Choroid plexus epithelial cell (primary cell): ENCODE data around the gene DOCK10.

ENCODE experiments used
- DNase-seq: peaks from one replicate; pipeline ENCODE4 v3.0.0-alpha.2; 2010; ENCODE audit warnings: low read depth
- H3K4me3 ChIP-seq: 2 replicates; pipeline ENCODE4 v1.5.1; 2011; ENCODE audit warnings: low read depth, mild to moderate bottlenecking, control low read depth, low read length, moderate library complexity
- CTCF ChIP-seq: conservative IDR thresholded peaks from 2 replicates; pipeline ENCODE4 v1.5.1; 2011; ENCODE audit warnings: low read depth, mild to moderate bottlenecking, control low read depth, inconsistent platforms, low read length, moderate library complexity

Gene DOCK10

GRCh38 chr2:224958873-224959272 lies 83.4 kb downstream of the DOCK10 start:
- no peak for DNase-seq
- TF ChIP-seq CTCF, result no peak
- H3K4me3 ChIP-seq, result no peak overlapping the region

GRCh38 chr2:224958462-224958857 lies 83.8 kb downstream of the DOCK10 start:
- no peak for DNase-seq
- H3K4me3 ChIP-seq, result no peak overlapping the region
- TF ChIP-seq CTCF, result no peak

- no peak overlapping the region for H3K4me3 ChIP-seq
- TF ChIP-seq CTCF, result no peak
- DNase-seq, result no peak
Measured at GRCh38 chr2:224957540-224958461, 84.5 kb downstream of the DOCK10 start.

- H3K4me3 ChIP-seq, result no peak overlapping the region
- DNase-seq, result no peak
- TF ChIP-seq CTCF, result no peak
Measured at GRCh38 chr2:224956706-224957105, 85.6 kb downstream of the DOCK10 start.

GRCh38 chr2:224954980-224955379 lies 87.3 kb downstream of the DOCK10 start:
- no peak overlapping the region for H3K4me3 ChIP-seq
- DNase-seq, result no peak
- TF ChIP-seq CTCF, result no peak

- no peak overlapping the region for H3K4me3 ChIP-seq
- DNase-seq, result no peak
- TF ChIP-seq CTCF, result no peak
Measured at GRCh38 chr2:224952936-224953657, 89.2 kb downstream of the DOCK10 start.
